A673 (cell line): Measurements from ENCODE around the gene MFSD1. TPM values are rescaled to one million over a fixed set of nuclear protein-coding genes. Genes with fewer than 3 reads are reported as not detected.

ENCODE experiments used
- BruUV-seq: library from RNA; stranded (reverse); fragments of 400-500 nt; replicated peaks from 2 replicates; lab custom pipeline; 2021; lab: Mats Ljungman, UMichigan
- CTCF ChIA-PET: fragments of 300-600 bp; sonication (Branson Sonifier 250); formaldehyde crosslinking; loops from one replicate; lab custom pipeline; 2022; ENCODE audit warnings: antibody characterized with exemption; lab: Charles Lee
- POLR2A ChIA-PET: fragments of 300-600 bp; sonication (Branson Sonifier 250); formaldehyde crosslinking; loops from one replicate; lab custom pipeline; 2022; ENCODE audit warnings: antibody characterized with exemption; ENCODE audit not compliant: low non-redundant PET; lab: Charles Lee
- DNase-seq: peaks from one replicate; pipeline ENCODE4 v3.0.0-alpha.2; 2015; ENCODE audit warnings: low spot score
- H3K27ac ChIP-seq: fragments of 200-600 bp; sonication (generic); 2 replicates; pipeline ENCODE4 v1.5.1; 2016; ENCODE audit warnings: mixed run types, low read depth, mild to moderate bottlenecking, mixed read lengths, antibody characterized with exemption, low read length; ENCODE audit not compliant: poor library complexity, severe bottlenecking
- H3K27me3 ChIP-seq: fragments of 200-600 bp; sonication (generic); replicated peaks from 2 replicates; pipeline ENCODE4 v1.6.1; 2017; ENCODE audit warnings: mixed run types, low read depth, mild to moderate bottlenecking, mixed read lengths, antibody characterized with exemption, low read length; ENCODE audit not compliant: insufficient read depth, poor library complexity
- H3K36me3 ChIP-seq: fragments of 200-600 bp; sonication (generic); 2 replicates; pipeline ENCODE4 v1.6.1; 2016; ENCODE audit warnings: mixed run types, mild to moderate bottlenecking, mixed read lengths, antibody characterized with exemption, low read length; ENCODE audit not compliant: insufficient read depth, poor library complexity, severe bottlenecking
- H3K4me1 ChIP-seq: fragments of 200-600 bp; sonication (generic); 2 replicates; pipeline ENCODE4 v1.6.1; 2017; ENCODE audit warnings: mixed run types, mild to moderate bottlenecking, mixed read lengths, antibody characterized with exemption, low read length; ENCODE audit not compliant: insufficient read depth, poor library complexity, severe bottlenecking
- H3K4me3 ChIP-seq: fragments of 200-600 bp; sonication (generic); 2 replicates; pipeline ENCODE4 v1.5.1; 2016; ENCODE audit warnings: low read depth, mixed run types, mild to moderate bottlenecking, mixed read lengths, low read length; ENCODE audit not compliant: poor library complexity, severe bottlenecking
- H3K9me3 ChIP-seq: fragments of 200-600 bp; sonication (generic); 2 replicates; pipeline ENCODE4 v1.6.1; 2016; ENCODE audit warnings: mixed run types, low read depth, mild to moderate bottlenecking, mixed read lengths, antibody characterized with exemption, low read length; ENCODE audit not compliant: poor library complexity, severe bottlenecking
- EZH2 ChIP-seq: fragments of 200-600 bp; sonication (generic); IDR thresholded peaks from 2 replicates; pipeline ENCODE4 v1.6.1; 2017; ENCODE audit warnings: borderline replicate concordance, low read depth, mild to moderate bottlenecking, mixed read lengths, antibody characterized with exemption, low read length; ENCODE audit not compliant: poor library complexity, severe bottlenecking
- intact Hi-C: fragments of 100-400 bp; cut with micrococcal nuclease; formaldehyde crosslinking; loops from one replicate; pipeline ENCODE4 v1.10.0; 2022; ENCODE audit not compliant: unreplicated experiment
- total RNA-seq: library from RNA; stranded (reverse); gene quantifications from 2 replicates; pipeline ENCODE4 v1.2.3, GENCODE V29; 2021
- TF ChIP-seq, protein P1 (sequence below): fragments of 300-800, 200-600 bp; sonication (generic); conservative IDR thresholded peaks from 2 replicates; pipeline ENCODE4 v1.5.1; 2017; ENCODE audit warnings: low read depth, mild to moderate bottlenecking, antibody characterized with exemption, low read length, moderate library complexity, mixed read lengths

MFSD1 gene
- total RNA-seq, 1 experiment from 2014 or later: 15.2 TPM

DNA sequence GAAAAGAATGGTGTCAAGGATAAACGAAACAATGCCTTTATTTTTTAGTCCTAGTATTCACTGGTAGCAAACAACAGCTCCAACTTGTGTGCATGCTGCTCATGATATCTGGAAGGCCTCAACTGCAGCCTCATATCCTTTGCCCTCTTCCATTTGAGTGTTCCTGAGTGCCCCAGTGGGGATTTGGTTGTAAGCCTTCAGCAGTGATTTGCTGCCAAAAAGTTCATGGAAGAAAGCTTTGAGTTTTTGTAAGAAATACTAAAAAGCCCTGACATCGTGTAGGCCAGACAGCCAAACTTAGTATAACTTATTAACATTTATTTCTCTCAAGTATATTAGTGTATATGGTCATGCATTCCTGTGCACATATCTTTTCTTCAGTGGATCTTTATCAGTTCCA, 30.0 kb downstream of the MFSD1 start:
- no TSS peak for BruUV-seq
- ChIA-PET POLR2A (no interaction called here), CTCF (interaction anchor here (0.6 kb wide), 1 partner anchor 420 kb away, joined by 3 read pairs; no protein-coding TSS in a partner anchor)
- DNase-seq: no peak
- H3K27me3 ChIP-seq: no peaks in the 10 kb centered on the region
- no peaks in the 10 kb centered on the region for H3K9me3 ChIP-seq
- intact Hi-C loops: no loop called here
- no peak overlapping the region for H3K27ac ChIP-seq
- no peak overlapping the region for H3K4me3 ChIP-seq
- no peaks in the 10 kb centered on the region for H3K4me1 ChIP-seq
- H3K36me3 ChIP-seq: no peaks in the 10 kb centered on the region
- TF ChIP-seq, protein P1, sequence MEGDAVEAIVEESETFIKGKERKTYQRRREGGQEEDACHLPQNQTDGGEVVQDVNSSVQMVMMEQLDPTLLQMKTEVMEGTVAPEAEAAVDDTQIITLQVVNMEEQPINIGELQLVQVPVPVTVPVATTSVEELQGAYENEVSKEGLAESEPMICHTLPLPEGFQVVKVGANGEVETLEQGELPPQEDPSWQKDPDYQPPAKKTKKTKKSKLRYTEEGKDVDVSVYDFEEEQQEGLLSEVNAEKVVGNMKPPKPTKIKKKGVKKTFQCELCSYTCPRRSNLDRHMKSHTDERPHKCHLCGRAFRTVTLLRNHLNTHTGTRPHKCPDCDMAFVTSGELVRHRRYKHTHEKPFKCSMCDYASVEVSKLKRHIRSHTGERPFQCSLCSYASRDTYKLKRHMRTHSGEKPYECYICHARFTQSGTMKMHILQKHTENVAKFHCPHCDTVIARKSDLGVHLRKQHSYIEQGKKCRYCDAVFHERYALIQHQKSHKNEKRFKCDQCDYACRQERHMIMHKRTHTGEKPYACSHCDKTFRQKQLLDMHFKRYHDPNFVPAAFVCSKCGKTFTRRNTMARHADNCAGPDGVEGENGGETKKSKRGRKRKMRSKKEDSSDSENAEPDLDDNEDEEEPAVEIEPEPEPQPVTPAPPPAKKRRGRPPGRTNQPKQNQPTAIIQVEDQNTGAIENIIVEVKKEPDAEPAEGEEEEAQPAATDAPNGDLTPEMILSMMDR: no peak
- no peak for TF ChIP-seq EZH2

DNA sequence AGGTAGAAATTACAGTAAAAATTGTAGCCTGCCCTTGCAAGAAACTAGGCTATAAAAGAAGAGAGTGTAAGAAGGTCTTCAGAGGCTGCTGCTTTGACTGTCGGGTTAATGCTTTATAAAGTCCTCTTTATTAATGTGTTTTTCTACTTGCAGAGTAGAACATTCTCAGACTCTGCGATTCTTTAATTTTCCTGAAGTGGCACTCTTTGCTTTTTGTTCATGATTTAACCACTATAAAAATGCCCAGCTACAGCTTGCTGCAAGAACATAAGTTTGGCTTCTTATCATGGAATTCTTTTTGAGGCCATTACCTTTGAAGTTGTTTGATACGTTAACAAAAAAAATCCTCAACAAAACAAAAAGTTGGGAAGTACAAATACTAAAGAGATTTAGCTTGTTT, 33.8 kb downstream of the MFSD1 start:
- Histone ChIP-seq H3K27me3 (no peaks in the 10 kb centered on the region), H3K27ac (no peak overlapping the region), H3K4me1 (no peaks in the 10 kb centered on the region), H3K36me3 (no peaks in the 10 kb centered on the region), H3K4me3 (no peak overlapping the region), H3K9me3 (no peaks in the 10 kb centered on the region)
- POLR2A ChIA-PET: no interaction called here
- DNase-seq: no peak
- intact Hi-C loops: no loop called here
- CTCF ChIA-PET: interaction anchor here (0.6 kb wide), 1 partner anchor 16 kb away, joined by 3 read pairs; no protein-coding TSS in a partner anchor
- no TSS peak for BruUV-seq
- TF ChIP-seq, protein P1: no peak
- no peak for TF ChIP-seq EZH2

DNA sequence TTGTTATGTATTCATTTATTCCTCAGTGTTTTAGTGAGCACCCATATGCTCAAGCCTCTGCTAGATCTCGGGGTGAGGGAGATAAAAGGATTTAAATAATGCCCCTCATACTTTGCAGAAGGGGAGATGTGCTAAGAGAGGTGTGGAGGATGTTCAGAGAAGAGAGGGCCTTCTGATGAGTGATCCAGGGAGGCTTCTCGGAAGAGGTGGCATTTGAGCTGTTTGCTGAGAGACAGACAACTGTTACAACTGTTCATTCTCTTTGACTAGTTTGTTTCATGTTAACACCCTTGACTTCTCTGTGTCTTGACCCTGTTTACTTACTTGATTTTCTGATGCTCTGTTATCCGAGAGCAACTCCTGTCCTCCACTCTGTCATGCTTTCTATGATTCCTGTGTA, 34.5 kb downstream of the MFSD1 start:
- H3K27ac ChIP-seq: no peak overlapping the region
- TF ChIP-seq, protein P1: no peak
- no peak for TF ChIP-seq EZH2
- ChIA-PET CTCF (interaction anchor here (0.6 kb wide), 1 partner anchor 17 kb away, joined by 3 read pairs; no protein-coding TSS in a partner anchor), POLR2A (no interaction called here)
- no peaks in the 10 kb centered on the region for H3K27me3 ChIP-seq
- H3K36me3 ChIP-seq: no peaks in the 10 kb centered on the region
- no TSS peak for BruUV-seq
- no peaks in the 10 kb centered on the region for H3K9me3 ChIP-seq
- no peak overlapping the region for H3K4me3 ChIP-seq
- DNase-seq: no peak
- intact Hi-C loops: no loop called here
- H3K4me1 ChIP-seq: no peaks in the 10 kb centered on the region
